Retinal pigment epithelial cell (primary cell): ENCODE results near the gene INPP5K.

ENCODE experiments used
- DNase-seq: peaks from one replicate; pipeline ENCODE4 v3.0.0-alpha.2; 2010; ENCODE audit warnings: low read depth
- H3K4me3 ChIP-seq: 2 replicates; pipeline ENCODE4 v1.5.1; 2011; ENCODE audit warnings: mild to moderate bottlenecking, low read length, control low read depth, moderate library complexity
- TF ChIP-seq, protein P1 (sequence below): conservative IDR thresholded peaks from 2 replicates; pipeline ENCODE4 v1.5.1; 2011; ENCODE audit warnings: low read depth, low read length, control low read depth, inconsistent platforms

INPP5K gene

DNA sequence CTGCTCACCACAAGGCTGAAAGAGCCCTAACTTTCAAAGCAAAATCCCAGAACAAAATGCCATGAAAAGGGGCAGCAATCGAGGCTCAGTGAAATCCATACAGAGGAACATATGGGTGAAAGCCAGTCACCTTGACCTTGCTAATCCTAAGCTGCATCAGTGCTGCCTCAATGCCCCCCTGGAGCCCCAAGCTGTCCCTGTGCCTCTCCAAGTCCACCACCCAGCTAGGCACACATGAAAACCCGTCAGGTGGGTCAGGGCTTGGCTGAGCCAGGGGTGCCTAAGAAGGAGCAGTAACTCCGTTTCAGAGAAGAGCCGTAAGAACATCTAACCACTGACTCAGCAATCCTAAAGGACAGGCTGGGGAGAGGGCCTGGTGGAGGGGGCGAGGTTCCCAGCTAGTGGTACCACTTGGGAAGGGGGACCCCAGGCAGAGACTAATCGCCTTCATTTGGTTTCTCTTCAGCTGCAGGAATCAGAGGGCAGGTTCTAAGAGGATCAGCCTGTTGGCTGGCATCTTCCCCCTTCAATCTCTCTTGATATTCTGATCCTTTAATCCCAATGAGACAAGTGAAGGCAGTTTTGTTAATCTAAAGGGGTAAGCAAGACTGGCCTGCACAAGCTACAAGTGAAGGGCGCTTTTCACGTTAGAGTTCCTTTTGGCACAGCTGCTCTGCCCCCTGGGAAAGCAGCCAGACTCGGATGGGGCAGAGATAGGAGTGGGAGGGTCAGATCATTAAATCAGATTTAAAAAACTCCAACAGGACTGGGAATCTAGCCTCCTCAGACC is 38.5 kb upstream of the INPP5K start:
- TF ChIP-seq, protein P1, sequence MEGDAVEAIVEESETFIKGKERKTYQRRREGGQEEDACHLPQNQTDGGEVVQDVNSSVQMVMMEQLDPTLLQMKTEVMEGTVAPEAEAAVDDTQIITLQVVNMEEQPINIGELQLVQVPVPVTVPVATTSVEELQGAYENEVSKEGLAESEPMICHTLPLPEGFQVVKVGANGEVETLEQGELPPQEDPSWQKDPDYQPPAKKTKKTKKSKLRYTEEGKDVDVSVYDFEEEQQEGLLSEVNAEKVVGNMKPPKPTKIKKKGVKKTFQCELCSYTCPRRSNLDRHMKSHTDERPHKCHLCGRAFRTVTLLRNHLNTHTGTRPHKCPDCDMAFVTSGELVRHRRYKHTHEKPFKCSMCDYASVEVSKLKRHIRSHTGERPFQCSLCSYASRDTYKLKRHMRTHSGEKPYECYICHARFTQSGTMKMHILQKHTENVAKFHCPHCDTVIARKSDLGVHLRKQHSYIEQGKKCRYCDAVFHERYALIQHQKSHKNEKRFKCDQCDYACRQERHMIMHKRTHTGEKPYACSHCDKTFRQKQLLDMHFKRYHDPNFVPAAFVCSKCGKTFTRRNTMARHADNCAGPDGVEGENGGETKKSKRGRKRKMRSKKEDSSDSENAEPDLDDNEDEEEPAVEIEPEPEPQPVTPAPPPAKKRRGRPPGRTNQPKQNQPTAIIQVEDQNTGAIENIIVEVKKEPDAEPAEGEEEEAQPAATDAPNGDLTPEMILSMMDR = no peak
- H3K4me3 ChIP-seq = no peak overlapping the region
- peak; percentile 81 for DNase-seq

DNA sequence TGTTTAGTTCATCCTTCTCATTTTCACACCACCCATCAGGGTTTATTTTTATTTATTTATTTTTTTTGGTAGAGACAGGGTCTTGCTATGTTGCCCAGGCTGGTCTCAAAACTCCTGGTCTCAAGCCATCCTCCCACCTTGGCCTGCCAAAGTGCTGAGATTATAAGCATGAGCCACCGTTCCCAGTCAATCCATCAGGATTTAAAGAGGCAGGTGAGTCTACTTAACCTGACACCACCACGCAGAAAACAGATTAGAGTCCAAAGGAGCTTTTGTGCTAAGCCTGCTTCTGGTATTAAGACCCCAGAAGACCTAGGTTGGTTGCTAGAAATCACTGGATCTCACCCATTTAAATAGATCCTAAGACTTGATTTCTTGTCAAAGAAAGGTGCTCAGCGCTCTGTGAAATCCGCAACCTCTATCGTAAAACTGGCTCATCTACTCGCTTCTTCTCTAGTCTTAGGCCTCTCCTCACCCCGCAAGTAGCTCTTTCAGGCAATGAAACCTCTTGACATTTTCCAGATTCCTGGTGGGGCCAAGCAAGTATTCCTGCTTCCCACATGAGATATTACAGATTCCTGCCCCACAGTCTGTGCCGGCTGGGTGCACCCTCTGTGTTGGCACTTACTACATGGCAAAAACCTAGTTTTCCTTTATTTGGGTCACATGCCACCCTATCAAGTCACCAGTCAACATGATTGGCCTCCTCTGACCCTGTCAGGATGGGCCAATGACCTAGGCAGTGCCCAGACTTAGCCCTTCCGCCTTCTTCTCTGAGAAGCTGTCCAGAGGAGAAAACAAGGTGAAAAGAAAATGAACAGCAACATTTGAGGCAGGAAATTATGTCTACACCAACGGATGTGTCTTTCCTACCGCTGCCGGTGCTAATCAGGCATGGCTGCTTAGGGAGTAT is 37.2 kb upstream of the INPP5K start:
- TF ChIP-seq, protein P1 = no peak
- no peak overlapping the region for H3K4me3 ChIP-seq
- DNase-seq = no peak

DNA sequence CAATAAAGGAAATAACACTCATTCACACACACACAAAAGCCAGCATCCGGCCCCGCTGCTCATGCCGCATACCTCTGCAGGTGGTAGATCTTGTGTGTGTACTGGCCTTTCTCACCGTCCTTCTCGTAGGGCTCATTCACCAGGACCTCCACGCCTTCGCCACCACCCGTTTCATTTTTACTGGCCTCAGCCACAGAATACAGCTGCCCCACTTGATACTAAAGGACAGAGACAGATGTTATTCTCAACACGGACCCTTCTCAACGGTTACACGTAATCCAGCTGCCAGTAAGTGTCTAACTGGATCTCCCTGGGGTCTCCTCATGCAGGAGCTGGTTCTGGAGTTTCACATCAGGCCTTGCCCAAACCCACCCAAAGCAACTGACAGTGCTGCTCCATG is 36.5 kb upstream of the INPP5K start:
- TF ChIP-seq, protein P1 = no peak
- H3K4me3 ChIP-seq = no peak overlapping the region
- no peak for DNase-seq

DNA sequence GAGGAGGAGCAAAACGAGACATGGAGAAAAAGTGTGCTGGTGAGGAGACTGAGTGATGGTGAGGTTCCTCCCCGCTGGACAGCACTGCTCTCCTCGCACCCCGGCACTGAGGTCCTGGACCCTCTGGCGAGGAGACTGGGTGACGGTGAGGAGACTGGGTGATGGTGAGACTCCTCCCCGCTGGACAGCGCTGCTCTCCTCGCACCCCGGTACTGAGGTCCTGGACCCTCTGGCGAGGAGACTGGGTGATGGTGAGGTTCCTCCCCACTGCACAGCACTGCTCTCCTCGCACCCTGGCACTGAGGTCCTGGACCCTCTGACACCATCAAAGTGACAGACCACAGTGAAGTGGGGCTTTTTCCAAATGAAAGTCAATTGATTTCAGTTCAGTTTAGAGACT is 35.3 kb upstream of the INPP5K start:
- no peak overlapping the region for H3K4me3 ChIP-seq
- TF ChIP-seq, protein P1 = no peak
- no peak for DNase-seq

DNA sequence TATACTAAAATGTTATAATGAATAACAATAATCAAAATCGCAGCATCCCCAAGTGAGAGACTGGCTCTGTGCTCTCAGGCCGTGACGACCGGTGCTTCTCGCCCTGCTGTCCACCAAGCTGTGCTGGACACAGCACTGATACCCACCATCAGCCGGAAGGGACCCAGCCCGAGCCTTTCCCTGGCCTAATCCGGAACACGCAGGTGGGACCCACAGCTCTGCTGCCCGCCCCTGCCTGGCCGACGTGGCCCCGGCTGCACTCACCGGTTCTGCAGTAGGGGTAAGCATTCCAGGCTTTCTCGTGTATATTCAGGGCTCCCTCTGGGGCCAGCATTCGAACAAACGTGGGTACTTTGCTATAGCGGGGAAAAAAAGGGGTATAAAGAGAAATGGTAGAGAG is 31.6 kb upstream of the INPP5K start:
- TF ChIP-seq, protein P1 = no peak
- H3K4me3 ChIP-seq = no peak overlapping the region
- no peak for DNase-seq

DNA sequence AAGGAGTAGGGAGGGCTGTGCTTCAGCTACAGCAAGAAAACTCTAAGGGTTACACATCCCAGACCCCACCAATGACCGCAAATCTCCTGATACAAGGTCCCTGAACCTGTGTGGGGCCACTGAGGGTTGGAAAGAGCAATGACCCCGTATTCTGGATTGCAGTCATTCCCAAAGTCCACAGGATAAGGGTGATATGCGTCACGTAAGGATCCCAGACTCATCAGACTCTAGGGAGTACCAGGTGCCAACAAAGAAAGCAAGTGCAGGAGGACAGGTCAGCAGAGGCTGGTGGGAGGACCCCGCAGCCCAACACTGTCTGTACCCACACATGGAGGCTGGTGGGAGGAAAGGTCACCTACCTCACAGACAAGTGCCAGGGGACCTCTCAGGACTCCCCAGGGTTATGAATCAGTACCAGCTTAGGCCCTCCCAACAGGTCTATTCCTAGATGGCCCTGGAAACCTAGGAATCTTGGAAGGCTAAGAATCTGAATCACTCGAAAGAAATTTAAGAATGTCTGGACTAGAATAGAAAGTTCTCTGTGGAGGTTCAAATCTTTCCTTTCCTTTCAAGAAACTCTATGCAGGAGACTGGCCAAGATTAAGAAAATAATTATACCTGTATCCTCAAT is 30.0 kb upstream of the INPP5K start:
- no peak overlapping the region for H3K4me3 ChIP-seq
- TF ChIP-seq, protein P1 = no peak
- no peak for DNase-seq
